ENCODE measurements around the gene GPR34. TPM values are rescaled to one million over a fixed set of nuclear protein-coding genes. Genes with fewer than 3 reads are reported as not detected.
"Not testable (repeated sequence)": the region's sequence is repeated elsewhere in the genome, so short reads cannot be mapped to it uniquely, and the experiment has no call there.

Gene GPR34
- total RNA-seq, 8 experiments from 2014 or later, result 0.33 to 3.5 (median 0.95) TPM

DNA sequence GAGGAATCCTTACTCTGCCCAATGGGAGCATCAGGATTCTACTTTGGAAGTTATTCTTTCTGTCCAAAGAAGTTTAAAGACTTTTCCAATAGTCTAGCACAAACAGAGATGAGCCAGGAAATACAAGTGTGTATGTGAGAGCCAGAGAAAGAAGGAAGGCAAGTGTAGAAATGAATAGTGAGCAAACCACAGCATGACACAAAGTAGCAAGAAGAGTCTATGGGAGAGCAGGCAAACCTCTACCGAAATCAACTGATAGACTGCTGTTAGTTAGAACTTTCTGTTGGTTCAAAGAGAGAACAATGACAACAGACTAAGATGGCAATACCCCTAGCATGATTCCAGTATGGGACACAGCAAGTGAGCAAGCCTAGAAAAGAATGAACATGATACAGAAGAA lies 16.1 kb upstream of the GPR34 start:
- Histone ChIP-seq H3K4me1 (replicated peaks in 1 of 2) (no peaks in the 10 kb centered on the region), H3K27ac (no peak overlapping the region), H3K4me3 (no peak overlapping the region)
- WGBS, 10 experiments, result 57 to 100% (median 90%) methylated on average over 1 of the region's 1 CpG; no CpG with 5 or more reads in 7 of the 10 experiments
- in situ Hi-C loops (cut with MboI; ENCODE audit: low pct_unique_long_range_greater_than_20kb in 2 of 9, low sequenced_read_pairs in 9 of 9, unreplicated experiment in 9 of 9), result no loop called here
- ATAC-seq (replicated peaks in 6 of 8), result no peak

DNA sequence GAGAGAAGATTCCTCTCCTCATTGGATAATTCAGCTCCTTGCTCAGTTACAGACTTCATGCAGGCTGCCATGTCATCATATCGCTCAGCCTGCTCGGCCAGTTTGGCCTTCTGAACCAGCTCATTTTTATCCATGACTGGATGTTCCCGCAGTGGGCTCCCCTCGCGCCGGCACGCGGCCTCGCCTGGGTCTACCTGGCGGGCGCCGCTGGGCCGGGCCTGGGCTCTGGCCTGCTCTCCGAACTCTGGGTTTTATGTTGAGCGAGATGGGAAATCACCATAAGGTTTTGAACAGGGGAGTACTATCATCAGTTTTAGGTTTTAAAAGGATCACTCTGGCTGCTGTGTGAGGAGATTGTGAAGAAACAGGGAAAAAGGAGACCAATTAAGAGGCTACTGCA lies 12.4 kb upstream of the GPR34 start:
- H3K4me3 ChIP-seq; ATAC-seq (replicated peaks in 6 of 8); H3K4me1 ChIP-seq (replicated peaks in 1 of 2); H3K27ac ChIP-seq; in situ Hi-C loops (cut with MboI; ENCODE audit: low pct_unique_long_range_greater_than_20kb in 2 of 9, low sequenced_read_pairs in 9 of 9, unreplicated experiment in 9 of 9): not testable (repeated sequence)
- WGBS, 10 experiments, result 88 to 95% methylated on average over 4 to 12 of the region's 15 CpGs; no CpG with 5 or more reads in 8 of the 10 experiments

DNA sequence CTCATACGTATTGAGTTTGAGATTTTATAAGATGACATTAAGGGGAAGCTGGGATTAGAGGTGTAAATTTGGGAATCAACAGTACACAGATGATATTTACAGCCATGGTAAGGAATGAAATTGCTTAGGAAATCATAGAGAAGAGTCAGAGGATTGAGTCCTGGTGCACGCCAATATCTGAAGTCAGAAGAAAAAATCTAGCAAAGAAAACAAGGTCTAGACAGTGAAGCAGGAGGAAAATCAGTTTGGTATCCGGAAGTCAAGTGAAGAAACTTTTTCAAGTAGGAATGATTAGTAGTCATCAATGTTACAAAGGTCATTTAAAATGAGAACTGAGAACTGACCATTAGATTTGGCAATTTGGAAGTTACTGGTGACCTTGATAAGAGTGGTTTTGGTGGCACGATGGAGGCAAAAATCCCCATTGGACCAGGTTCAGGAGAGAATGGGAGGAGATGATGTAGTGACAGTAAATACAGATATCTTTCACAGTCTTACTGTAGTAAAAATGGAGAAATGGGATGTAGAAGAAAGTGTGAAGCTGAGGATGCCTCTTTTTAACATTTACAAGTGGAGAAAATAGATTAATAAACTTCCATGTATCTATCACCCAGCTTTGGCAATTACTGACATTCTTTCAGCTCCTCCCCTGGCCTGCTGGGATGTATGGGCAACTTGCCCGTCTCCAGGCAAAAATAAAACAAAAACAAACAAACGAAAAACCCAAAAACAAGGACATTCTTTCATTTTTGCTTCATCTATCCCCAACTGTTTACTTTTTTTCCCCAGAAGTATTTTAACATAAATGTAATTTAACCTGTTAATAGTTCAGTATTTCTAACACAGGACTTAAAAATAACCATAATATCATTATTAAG lies 11.4 kb upstream of the GPR34 start:
- 0 to 100% (median 93%) methylated on average over 1 to 6 of the region's 6 CpGs; no CpG with 5 or more reads in 2 of the 10 experiments for WGBS, 10 experiments

DNA sequence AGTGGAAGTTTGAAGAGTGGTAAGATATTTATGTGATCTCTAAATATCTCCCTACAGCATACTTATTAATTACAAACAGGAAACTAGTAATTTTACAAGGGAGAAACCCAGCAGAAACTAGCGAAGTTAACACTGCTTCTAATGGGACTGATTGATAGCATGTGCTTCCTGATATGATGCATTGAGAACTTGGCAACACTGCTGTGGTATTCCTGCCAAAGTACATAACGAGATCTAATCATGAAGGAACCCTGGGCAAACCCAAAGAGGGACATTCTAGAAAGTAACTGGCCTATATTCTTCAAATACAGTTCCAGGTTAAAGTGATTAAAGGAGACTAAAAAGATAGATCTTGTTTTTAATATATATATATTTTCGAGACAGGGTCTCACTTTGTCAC lies 4.6 kb upstream of the GPR34 start:
- Histone ChIP-seq H3K27ac (no peak overlapping the region), H3K4me3 (no peak overlapping the region), H3K4me1 (replicated peaks in 1 of 2) (no peaks in the 10 kb centered on the region)
- 20 to 100% (median 78%) methylated on average over 1 to 3 of the region's 3 CpGs; no CpG with 5 or more reads in 5 of the 10 experiments for WGBS, 10 experiments
- no peak for ATAC-seq (replicated peaks in 6 of 8)
- in situ Hi-C loops (cut with MboI; ENCODE audit: low pct_unique_long_range_greater_than_20kb in 2 of 9, low sequenced_read_pairs in 9 of 9, unreplicated experiment in 9 of 9), result no loop called here

More for the DNA sequence above, 11.4 kb upstream of the GPR34 start:
- H3K27ac ChIP-seq, result no peak overlapping the region
- no peak for ATAC-seq (replicated peaks in 6 of 8)
- no peak overlapping the region for H3K4me3 ChIP-seq
- no peaks in the 10 kb centered on the region for H3K4me1 ChIP-seq (replicated peaks in 1 of 2)
- in situ Hi-C loops (cut with MboI; ENCODE audit: low pct_unique_long_range_greater_than_20kb in 2 of 9, low sequenced_read_pairs in 9 of 9, unreplicated experiment in 9 of 9), result no loop called here

DNA sequence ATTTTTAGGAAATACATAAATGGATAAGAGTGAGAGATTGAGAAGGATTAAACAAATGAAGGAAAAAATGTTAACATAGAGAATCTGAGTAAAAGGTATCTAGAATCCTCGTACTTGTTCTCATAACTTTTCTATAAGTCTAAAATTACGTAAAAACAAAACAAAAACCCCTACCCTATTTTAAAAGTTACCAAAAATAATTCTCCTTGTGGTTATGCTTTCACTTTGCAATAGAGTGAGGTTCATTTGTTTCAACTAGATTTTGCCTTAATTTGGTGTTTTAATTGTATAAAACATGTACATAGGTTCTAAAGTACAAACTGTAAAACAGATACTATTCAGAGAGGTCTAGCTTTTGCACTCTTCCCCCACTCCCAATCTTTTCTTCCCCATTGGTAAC lies 3.8 kb upstream of the GPR34 start:
- no peak overlapping the region for H3K4me3 ChIP-seq
- 63 to 100% (median 85%) methylated on average over 1 to 2 of the region's 2 CpGs; no CpG with 5 or more reads in 3 of the 10 experiments for WGBS, 10 experiments

DNA sequence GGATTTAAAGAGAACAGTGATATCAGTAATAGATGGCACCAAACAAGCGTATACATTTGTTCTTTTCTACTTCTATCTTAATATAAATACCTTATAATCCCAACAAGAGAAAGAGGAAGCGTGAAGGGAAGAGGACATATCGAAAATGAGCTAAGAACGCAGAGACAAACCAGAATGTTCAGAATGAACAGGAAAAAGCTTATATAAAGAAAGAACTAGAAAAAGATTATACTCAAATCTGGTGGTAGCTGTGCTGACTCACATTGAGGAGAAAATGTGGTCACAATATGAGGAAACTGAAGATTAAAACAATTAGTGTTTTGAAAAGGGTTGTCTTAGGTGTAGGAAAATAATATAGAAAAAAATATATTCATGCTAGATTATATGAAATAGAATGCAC lies 2.0 kb upstream of the GPR34 start:
- WGBS, 10 experiments, result 0 to 100% (median 89%) methylated on average over 1 to 4 of the region's 4 CpGs; no CpG with 5 or more reads in 2 of the 10 experiments
- Histone ChIP-seq H3K4me3 (no peak overlapping the region), H3K4me1 (replicated peaks in 1 of 2) (no peaks in the 10 kb centered on the region), H3K27ac (no peak overlapping the region)
- in situ Hi-C loops (cut with MboI; ENCODE audit: low pct_unique_long_range_greater_than_20kb in 2 of 9, low sequenced_read_pairs in 9 of 9, unreplicated experiment in 9 of 9), result no loop called here
- ATAC-seq (replicated peaks in 6 of 8), result no peak

More for the DNA sequence above, 3.8 kb upstream of the GPR34 start:
- Histone ChIP-seq H3K4me1 (replicated peaks in 1 of 2) (no peaks in the 10 kb centered on the region), H3K27ac (no peak overlapping the region)
- in situ Hi-C loops (cut with MboI; ENCODE audit: low pct_unique_long_range_greater_than_20kb in 2 of 9, low sequenced_read_pairs in 9 of 9, unreplicated experiment in 9 of 9), result no loop called here
- no peak for ATAC-seq (replicated peaks in 6 of 8)

DNA sequence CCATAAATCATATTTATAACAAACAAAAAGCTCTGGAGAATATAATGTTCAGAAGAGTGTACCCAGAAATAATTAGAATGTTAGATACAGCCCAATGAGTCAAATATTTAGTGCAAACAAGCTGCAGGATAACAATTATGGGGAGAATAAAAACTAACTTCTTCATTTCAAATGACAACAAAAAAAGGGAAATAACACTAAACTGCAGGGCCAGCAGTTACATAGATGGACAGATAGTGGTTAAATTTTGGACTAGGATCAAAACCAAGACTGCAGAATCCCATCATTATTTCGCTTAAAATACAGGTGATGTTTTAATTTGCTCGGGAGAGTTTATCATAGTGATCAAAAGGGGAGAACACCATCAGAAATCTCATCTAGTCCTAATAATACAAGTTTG lies 617 bp upstream of the GPR34 start:
- H3K4me3 ChIP-seq, result no peak overlapping the region
- no peak for ATAC-seq (replicated peaks in 6 of 8)
- in situ Hi-C loops (cut with MboI; ENCODE audit: low pct_unique_long_range_greater_than_20kb in 2 of 9, low sequenced_read_pairs in 9 of 9, unreplicated experiment in 9 of 9), result no loop called here
- no peaks in the 10 kb centered on the region for H3K4me1 ChIP-seq (replicated peaks in 1 of 2)
- H3K27ac ChIP-seq, result no peak overlapping the region
- WGBS, 10 experiments, result 50 to 100% (median 100%) methylated on average over 1 to 2 of the region's 2 CpGs; no CpG with 5 or more reads in 4 of the 10 experiments

DNA sequence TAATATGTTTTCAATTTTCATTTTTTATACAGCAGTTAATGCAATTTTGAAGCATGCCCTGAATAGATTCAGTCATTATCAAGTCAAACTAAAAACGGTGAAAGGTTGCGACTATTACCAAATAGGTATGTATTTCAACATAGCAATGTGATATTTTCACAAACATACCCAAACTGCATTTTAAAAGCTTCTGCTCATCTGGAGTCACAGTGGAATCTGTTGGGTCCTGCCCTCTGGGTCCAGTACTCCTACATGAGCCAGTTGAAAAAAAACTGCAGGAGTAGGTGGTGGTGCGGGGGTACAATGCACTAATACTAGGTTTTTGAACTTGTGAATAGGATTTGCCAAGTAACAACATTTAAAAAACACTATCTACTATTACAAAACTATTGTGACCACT lies 938 bp downstream of the GPR34 start:
- in situ Hi-C loops (cut with MboI; ENCODE audit: low pct_unique_long_range_greater_than_20kb in 2 of 9, low sequenced_read_pairs in 9 of 9, unreplicated experiment in 9 of 9), result no loop called here
- no peaks in the 10 kb centered on the region for H3K4me1 ChIP-seq (replicated peaks in 1 of 2)
- 60 to 100% (median 99%) methylated on average over 2 to 3 of the region's 3 CpGs; no CpG with 5 or more reads in 6 of the 10 experiments for WGBS, 10 experiments
- ATAC-seq (replicated peaks in 6 of 8), result no peak
- H3K27ac ChIP-seq, result no peak overlapping the region
- no peak overlapping the region for H3K4me3 ChIP-seq

DNA sequence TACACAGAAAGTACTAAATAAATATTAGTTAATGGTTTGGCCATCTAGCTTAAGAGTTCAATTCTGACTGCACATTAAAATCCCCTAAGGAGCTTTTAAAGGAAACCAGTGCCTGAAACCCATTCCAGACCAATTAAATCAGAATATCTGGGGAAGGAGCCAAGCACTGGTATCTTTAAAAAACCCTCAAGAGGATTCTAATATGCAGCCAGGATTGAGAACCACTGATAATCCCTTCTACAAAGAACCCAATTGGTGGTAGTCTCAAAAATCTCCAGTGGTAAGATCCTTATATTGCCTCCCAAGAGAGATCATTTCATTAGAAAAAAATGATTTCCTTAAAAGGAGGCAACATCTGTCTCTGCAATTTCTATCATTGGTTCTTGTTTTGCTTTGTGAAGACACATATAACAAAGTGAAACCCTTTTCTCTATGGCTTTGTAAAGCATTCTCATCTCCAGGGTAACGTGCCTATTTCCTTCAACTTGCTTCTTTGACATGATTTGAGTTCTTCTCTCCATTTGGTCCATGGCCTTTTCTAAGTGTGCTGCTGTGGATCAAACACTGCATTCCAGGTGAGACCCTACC lies 3.5 kb downstream of the GPR34 start:
- H3K4me3 ChIP-seq, result no peak overlapping the region
- H3K4me1 ChIP-seq (replicated peaks in 1 of 2), result no peaks in the 10 kb centered on the region
- ATAC-seq (replicated peaks in 6 of 8), result no peak
- H3K27ac ChIP-seq, result no peak overlapping the region
- in situ Hi-C loops (cut with MboI; ENCODE audit: low pct_unique_long_range_greater_than_20kb in 2 of 9, low sequenced_read_pairs in 9 of 9, unreplicated experiment in 9 of 9), result no loop called here
- WGBS, 10 experiments, result 100% methylated on average over 1 of the region's 1 CpG; no CpG with 5 or more reads in 9 of the 10 experiments

DNA sequence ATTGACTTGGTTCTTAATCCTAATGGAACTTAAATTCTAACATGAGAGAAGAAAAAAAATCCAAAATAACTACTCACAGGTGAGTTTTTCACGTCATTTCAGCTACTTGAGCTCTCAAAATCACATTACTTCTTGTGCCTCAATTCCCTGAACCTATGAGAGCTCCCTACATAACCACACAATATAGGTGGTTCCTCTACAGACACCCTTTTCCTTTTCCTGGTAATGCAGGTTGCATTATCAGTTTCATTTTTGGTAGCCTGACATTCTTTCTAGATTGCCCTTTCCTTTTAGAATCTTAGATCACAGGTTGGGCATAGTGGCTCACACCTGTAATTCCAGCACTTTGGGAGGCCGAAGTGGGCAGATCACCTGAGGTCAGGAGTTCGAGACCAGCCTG lies 4.3 kb downstream of the GPR34 start:
- 85% methylated on average over 3 of the region's 3 CpGs; no CpG with 5 or more reads in 9 of the 10 experiments for WGBS, 10 experiments
- no peak overlapping the region for H3K27ac ChIP-seq
- ATAC-seq (replicated peaks in 6 of 8), result no peak
- in situ Hi-C loops (cut with MboI; ENCODE audit: low pct_unique_long_range_greater_than_20kb in 2 of 9, low sequenced_read_pairs in 9 of 9, unreplicated experiment in 9 of 9), result no loop called here
- no peaks in the 10 kb centered on the region for H3K4me1 ChIP-seq (replicated peaks in 1 of 2)
- no peak overlapping the region for H3K4me3 ChIP-seq

DNA sequence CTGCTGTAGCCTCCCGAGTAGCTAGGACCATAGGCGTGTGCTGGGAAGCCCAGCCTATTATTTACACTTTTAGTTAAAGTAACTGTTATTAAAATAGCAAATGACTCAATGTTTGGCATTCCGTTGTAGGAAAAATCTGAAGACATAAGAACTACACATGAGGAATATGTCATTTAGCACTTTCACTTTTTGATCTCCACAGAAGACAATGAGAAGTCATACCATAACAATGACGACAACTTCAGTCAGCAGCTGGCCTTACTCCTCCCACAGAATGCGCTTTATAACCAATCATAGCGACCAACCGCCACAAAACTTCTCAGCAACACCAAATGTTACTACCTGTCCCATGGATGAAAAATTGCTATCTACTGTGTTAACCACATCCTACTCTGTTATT lies 6.7 kb downstream of the GPR34 start:
- H3K27ac ChIP-seq, result no peak overlapping the region
- no peak overlapping the region for H3K4me3 ChIP-seq
- H3K4me1 ChIP-seq (replicated peaks in 1 of 2), result no peaks in the 10 kb centered on the region
- 39 to 100% (median 90%) methylated on average over 1 to 7 of the region's 7 CpGs; no CpG with 5 or more reads in 6 of the 10 experiments for WGBS, 10 experiments
- in situ Hi-C loops (cut with MboI; ENCODE audit: low pct_unique_long_range_greater_than_20kb in 2 of 9, low sequenced_read_pairs in 9 of 9, unreplicated experiment in 9 of 9), result no loop called here
- ATAC-seq (replicated peaks in 6 of 8), result peak in 1 of 8 experiments; percentile 68

DNA sequence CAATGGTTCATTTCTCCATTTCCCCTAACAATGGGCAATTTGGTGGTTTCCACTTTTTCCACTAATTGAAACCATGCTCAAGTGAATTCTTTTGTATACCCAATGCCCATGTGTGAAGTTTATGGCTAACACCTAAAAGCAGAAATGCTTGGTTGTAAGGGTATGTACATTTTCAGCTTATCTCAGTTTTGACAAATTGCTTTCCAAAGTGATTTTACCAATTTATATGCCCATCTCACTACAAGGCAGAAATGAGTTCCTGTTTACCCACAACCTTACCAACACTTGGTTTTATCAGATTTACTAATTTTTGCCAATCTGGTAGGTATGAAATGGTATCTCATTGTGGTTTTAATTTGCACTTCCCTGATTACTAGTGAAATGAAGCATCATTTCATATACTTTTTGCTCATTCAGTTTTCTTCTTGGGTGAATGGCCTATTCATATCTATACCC lies 14.8 kb downstream of the GPR34 start:
- no peak overlapping the region for H3K27ac ChIP-seq
- in situ Hi-C loops (cut with MboI; ENCODE audit: low pct_unique_long_range_greater_than_20kb in 2 of 9, low sequenced_read_pairs in 9 of 9, unreplicated experiment in 9 of 9), result no loop called here
- ATAC-seq (replicated peaks in 6 of 8), result no peak
- H3K4me3 ChIP-seq, result no peak overlapping the region
- no peaks in the 10 kb centered on the region for H3K4me1 ChIP-seq (replicated peaks in 1 of 2)

DNA sequence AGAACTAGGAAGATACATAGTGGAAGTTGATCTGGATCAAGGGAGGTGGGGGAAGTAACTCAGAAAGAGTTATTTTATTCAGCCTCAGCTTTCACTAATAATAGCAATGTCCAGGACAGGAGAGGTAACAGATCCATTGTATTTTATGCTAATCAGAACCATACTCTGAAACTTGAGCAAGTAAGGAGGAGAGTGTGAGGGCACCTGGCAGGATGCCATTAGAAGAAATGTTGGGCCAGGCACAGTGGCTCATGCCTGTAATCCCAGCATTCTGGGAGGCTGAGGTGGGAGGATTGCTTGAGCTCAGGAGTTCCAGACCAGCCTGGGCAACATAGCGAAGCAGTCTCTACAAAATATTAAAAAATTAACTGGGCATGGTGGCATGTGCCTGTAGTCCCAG lies 16.3 kb downstream of the GPR34 start:
- 40 to 80% methylated on average over 1 of the region's 1 CpG; no CpG with 5 or more reads in 8 of the 10 experiments for WGBS, 10 experiments
- no peak overlapping the region for H3K4me3 ChIP-seq
- H3K4me1 ChIP-seq (replicated peaks in 1 of 2), result no peaks in the 10 kb centered on the region
- no peak for ATAC-seq (replicated peaks in 6 of 8)
- H3K27ac ChIP-seq, result no peak overlapping the region
- in situ Hi-C loops (cut with MboI; ENCODE audit: low pct_unique_long_range_greater_than_20kb in 2 of 9, low sequenced_read_pairs in 9 of 9, unreplicated experiment in 9 of 9), result no loop called here
